Measurements from ENCODE around the gene CPEB1. TPM values are rescaled to one million over a fixed set of nuclear protein-coding genes. Genes with fewer than 3 reads are reported as not detected.
A peak's percentile ranks its signal among the peaks of the same experiment; 100 is the strongest.

CPEB1 gene
- total RNA-seq, 4 donors from 2014 or later = 1.7 to 6.4 (median 4.0) TPM

DNA sequence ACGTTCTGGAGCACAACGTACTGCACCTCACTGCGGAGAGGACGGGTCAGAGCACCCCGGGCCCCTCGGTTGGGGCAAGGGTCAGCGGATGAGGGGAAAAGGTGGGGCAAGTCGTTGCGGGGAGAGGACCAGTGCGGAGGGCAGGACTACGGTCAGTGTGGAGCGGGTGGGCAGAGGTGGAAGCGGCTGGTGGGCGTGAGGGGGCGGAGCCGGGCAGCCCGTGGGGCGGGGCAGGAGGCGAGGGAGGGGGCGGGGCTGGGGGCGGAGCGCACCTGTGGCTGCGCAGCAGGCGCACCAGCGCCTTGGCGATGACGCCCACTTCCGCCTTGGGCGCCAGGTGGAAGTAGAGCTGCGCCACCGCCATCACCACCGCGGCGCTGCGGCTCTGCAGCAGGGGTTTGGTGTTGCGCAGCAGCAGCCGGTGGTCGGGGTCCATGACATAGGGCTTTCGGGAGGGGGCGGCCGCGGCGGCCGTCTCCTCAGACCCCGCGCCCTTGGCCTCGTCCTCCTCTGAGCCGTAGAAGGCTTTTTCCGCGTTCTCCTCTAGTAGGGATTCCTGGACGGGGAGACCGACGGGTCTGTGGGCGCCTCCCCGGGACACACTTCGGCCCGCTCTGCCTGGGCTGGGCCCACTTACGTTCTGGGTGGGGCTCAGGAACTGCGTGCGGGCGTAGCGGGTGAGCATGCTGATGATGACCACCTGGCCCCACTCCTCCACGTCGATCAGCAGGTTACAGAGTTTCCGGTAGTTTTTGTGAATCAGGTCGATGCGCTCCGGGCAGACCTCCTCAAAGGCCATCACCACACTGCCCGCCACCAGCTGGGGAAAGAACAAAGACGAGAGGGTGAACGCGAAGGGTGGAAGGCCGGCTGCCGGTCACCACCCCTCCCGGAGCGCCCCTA, 33.3 kb upstream of the CPEB1 start:
- TF ChIP-seq, protein P1, sequence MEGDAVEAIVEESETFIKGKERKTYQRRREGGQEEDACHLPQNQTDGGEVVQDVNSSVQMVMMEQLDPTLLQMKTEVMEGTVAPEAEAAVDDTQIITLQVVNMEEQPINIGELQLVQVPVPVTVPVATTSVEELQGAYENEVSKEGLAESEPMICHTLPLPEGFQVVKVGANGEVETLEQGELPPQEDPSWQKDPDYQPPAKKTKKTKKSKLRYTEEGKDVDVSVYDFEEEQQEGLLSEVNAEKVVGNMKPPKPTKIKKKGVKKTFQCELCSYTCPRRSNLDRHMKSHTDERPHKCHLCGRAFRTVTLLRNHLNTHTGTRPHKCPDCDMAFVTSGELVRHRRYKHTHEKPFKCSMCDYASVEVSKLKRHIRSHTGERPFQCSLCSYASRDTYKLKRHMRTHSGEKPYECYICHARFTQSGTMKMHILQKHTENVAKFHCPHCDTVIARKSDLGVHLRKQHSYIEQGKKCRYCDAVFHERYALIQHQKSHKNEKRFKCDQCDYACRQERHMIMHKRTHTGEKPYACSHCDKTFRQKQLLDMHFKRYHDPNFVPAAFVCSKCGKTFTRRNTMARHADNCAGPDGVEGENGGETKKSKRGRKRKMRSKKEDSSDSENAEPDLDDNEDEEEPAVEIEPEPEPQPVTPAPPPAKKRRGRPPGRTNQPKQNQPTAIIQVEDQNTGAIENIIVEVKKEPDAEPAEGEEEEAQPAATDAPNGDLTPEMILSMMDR (IDR thresholded peaks at IDR 0.05) = peak in 2 of 6 experiments; percentile 26 to 28
- peak in 1 of 2 donors; percentile 92 for TF ChIP-seq POLR2A (IDR thresholded peaks at IDR 0.05)
- peak overlapping the region; percentile 36 to 41 (median 38) for H3K27ac ChIP-seq
- H3K4me1 ChIP-seq = peaks cover 0 to 5% of the 10 kb centered on the region in 2 donors
- peak; percentile 84 to 85 for DNase-seq
- H3K36me3 ChIP-seq = no peaks in the 10 kb centered on the region
- 3 to 4% methylated on average over 19 to 39 of the region's 76 CpGs for WGBS, 2 donors
- no peaks in the 10 kb centered on the region for H3K9me3 ChIP-seq
- peak overlapping the region; percentile 15 to 60 (median 50) for H3K4me3 ChIP-seq (replicated peaks in 1 of 3)
- no peaks in the 10 kb centered on the region for H3K27me3 ChIP-seq
- intact Hi-C loops (cut with DNase I) = no loop called here

DNA sequence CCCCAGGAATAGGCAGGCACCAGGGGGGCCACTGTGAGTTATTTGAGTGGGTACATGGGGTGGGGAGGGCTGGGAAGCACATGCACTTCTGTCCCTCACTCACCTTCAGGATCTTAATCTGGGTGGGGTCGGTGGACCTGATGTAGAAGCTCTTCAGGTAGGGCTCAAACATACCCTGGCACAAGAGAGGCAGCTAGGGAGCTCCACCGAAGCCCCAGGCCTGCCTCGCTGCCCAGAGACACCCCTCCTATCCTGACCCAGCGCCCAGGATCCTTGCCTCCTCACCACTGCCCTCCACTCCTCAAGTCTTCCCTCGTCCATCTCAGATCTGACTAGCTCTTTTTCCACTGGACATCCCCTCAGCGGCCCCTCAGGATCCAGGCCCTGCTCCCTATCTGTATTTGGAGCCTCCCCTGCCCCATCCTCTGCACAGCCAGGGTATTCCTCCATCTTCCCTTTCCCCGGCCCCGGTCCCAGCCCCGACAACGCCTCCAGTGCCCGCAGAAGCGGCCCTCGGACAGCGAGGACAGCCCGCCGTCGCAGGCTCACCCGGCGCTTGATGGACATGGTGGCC, 32.5 kb upstream of the CPEB1 start:
- no peaks in the 10 kb centered on the region for H3K36me3 ChIP-seq
- H3K9me3 ChIP-seq = no peaks in the 10 kb centered on the region
- DNase-seq = peak in 1 of 2 donors; percentile 5
- H3K4me3 ChIP-seq (replicated peaks in 1 of 3) = peak overlapping the region; percentile 15 to 60 (median 36)
- H3K4me1 ChIP-seq = peaks cover 0 to 5% of the 10 kb centered on the region in 2 donors
- no peaks in the 10 kb centered on the region for H3K27me3 ChIP-seq
- intact Hi-C loops (cut with DNase I) = no loop called here
- TF ChIP-seq POLR2A (IDR thresholded peaks at IDR 0.05) = no peak
- TF ChIP-seq, protein P1 (IDR thresholded peaks at IDR 0.05) = no peak
- peak overlapping the region in 1 of 3 donors; percentile 3 for H3K27ac ChIP-seq
- WGBS, 2 donors = 24% methylated on average over 19 of the region's 19 CpGs

DNA sequence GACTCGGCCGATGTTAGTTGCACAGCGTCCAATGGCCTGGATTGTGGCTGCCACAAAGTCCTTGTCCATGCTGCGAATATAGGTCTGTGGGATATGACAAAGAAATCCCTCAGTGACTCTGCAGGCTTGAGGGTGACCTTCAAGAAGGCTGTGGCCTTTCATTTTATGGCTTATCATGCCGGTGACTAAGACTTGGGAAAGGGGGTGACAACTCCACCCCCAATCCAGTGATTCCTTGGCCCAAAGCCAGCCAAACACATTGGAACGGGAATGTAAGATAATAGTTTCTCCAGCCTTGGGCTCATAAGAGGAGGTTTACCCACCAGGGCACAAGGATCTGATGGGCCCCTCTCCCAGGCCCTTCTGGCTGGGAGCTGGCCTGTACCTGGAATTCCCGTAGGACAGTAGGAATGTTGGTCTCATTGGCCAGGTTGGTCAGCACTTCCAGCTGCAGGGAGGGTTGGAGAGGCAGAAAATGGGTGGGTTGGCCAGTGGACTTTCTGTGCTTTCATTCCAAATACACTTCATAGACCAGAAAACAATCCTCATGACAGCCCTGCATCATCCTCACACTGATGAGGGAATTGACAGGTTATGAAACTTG, 30.7 kb upstream of the CPEB1 start:
- Histone ChIP-seq H3K9me3 (no peaks in the 10 kb centered on the region), H3K4me1 (peaks cover 0 to 5% of the 10 kb centered on the region in 2 donors), H3K27me3 (no peaks in the 10 kb centered on the region), H3K36me3 (no peaks in the 10 kb centered on the region), H3K4me3 (replicated peaks in 1 of 3) (no peak overlapping the region), H3K27ac (no peak overlapping the region)
- intact Hi-C loops (cut with DNase I) = no loop called here
- TF ChIP-seq, protein P1 (IDR thresholded peaks at IDR 0.05) = no peak
- no peak for TF ChIP-seq POLR2A (IDR thresholded peaks at IDR 0.05)
- 88 to 93% methylated on average over 4 to 7 of the region's 7 CpGs for WGBS, 2 donors
- DNase-seq = no peak

DNA sequence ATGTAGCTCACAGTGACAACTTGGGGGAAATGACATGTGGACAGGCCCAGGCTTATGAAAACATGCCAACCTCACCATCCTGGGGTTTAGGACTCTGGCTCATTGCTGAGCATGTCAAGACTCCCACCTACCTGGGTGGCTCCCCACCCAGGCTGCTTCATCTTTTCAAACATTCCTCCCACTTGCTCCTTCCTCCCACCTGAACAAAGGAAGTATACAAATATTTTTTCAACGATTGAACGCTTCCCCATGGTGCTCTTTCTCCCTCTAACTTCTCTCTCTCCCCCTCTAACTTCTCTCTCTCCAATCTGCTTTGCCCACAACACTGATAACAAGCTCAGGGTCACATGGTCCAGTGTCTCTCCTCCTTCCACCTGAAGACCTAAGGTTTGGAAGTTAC, 27.7 kb upstream of the CPEB1 start:
- 70 to 80% methylated on average over 2 of the region's 2 CpGs for WGBS, 2 donors
- H3K9me3 ChIP-seq = no peaks in the 10 kb centered on the region
- H3K4me1 ChIP-seq = no peaks in the 10 kb centered on the region
- DNase-seq = no peak
- H3K27me3 ChIP-seq = no peaks in the 10 kb centered on the region
- no peak overlapping the region for H3K27ac ChIP-seq
- no peaks in the 10 kb centered on the region for H3K36me3 ChIP-seq
- no peak overlapping the region for H3K4me3 ChIP-seq (replicated peaks in 1 of 3)
- no peak for TF ChIP-seq POLR2A (IDR thresholded peaks at IDR 0.05)
- TF ChIP-seq, protein P1 (IDR thresholded peaks at IDR 0.05) = no peak
- intact Hi-C loops (cut with DNase I) = no loop called here

Measured in thyroid gland (tissue), 4 donors.